GM19035 (cell line): ENCODE results near the gene NUDT22.

Experiments used
- ATAC-seq: cut with Tn5 transposase; IDR thresholded peaks from one replicate; pipeline ENCODE4 v1.9.1; 2021; ENCODE audit not compliant: unreplicated experiment

Gene NUDT22

GRCh38 chr11:64253481-64253880 is 27.4 kb downstream of the NUDT22 start:
- ATAC-seq, result no peak

- ATAC-seq, result no peak
Observed at GRCh38 chr11:64254326-64254725, 28.3 kb downstream of the NUDT22 start.

- ATAC-seq, result no peak
Observed at GRCh38 chr11:64255135-64256128, 29.4 kb downstream of the NUDT22 start.

- no peak for ATAC-seq
Observed at GRCh38 chr11:64256300-64256699, 30.2 kb downstream of the NUDT22 start.

DNA sequence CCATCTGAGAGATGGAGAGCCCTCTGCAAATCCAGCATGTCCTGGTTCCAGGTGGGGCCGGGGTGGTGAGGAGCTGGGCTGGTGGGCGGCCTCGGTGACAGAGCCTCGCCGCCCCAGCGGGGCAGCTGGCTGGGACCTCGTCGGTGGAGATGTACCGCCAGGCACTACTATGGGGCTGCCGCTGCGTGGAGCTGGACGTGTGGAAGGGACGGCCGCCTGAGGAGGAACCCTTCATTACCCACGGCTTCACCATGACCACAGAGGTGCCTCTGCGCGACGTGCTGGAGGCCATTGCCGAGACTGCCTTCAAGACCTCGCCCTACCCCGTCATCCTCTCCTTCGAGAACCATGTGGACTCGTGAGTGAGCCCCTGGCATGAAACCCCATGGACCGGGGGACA is 32.3 kb downstream of the NUDT22 start:
- ATAC-seq, result no peak

DNA sequence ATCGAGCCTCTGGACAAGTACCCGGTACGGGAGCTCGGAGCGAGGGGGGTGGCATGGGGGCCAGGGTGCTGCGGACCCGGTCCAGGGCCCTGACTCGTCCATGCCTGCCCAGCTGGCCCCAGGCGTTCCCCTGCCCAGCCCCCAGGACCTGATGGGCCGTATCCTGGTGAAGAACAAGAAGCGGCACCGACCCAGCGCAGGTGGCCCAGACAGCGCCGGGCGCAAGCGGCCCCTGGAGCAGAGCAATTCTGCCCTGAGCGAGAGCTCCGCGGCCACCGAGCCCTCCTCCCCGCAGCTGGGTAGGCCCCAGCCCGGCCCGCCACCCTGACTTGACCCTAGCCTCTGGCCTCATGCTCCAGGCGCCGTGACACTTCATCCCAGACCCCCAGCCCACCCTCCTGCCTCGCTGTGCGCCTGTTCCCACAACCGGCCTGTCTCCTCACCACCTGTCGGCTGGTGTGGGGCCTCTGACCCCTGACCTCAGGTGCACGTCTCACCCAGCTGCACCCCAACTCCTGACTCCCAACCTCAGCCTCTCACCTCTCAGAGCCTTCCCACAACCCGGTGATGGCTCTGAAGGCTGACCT is 33.0 kb downstream of the NUDT22 start:
- ATAC-seq, result no peak

DNA sequence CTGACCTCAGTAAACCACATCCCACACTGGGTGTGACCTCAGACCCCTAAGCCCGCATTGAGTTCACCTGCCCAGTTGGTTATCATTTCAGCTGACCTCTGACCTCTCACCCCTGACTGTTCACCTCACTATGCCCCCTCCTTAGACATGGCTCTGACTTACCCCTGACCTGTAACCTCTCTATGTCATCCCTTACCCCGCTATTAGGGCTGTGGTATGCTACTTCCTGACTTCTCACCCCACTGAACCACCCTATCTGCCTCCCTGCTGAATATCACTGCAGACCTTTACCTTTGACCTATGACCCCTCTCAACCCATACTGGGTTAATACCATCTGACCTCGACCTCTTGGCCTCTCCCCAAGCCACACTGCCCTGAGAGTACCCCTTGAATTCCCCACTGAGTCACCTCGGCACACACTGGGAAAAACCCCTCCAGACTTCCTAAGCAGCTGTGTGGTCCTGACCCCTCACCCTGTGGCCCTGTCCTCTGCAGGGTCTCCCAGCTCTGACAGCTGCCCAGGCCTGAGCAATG is 33.5 kb downstream of the NUDT22 start:
- no peak for ATAC-seq

GRCh38 chr11:64260147-64260708 is 34.2 kb downstream of the NUDT22 start:
- ATAC-seq, result no peak

GRCh38 chr11:64261556-64262080 is 35.5 kb downstream of the NUDT22 start:
- no peak for ATAC-seq

GRCh38 chr11:64262271-64263002 is 36.4 kb downstream of the NUDT22 start:
- no peak for ATAC-seq

DNA sequence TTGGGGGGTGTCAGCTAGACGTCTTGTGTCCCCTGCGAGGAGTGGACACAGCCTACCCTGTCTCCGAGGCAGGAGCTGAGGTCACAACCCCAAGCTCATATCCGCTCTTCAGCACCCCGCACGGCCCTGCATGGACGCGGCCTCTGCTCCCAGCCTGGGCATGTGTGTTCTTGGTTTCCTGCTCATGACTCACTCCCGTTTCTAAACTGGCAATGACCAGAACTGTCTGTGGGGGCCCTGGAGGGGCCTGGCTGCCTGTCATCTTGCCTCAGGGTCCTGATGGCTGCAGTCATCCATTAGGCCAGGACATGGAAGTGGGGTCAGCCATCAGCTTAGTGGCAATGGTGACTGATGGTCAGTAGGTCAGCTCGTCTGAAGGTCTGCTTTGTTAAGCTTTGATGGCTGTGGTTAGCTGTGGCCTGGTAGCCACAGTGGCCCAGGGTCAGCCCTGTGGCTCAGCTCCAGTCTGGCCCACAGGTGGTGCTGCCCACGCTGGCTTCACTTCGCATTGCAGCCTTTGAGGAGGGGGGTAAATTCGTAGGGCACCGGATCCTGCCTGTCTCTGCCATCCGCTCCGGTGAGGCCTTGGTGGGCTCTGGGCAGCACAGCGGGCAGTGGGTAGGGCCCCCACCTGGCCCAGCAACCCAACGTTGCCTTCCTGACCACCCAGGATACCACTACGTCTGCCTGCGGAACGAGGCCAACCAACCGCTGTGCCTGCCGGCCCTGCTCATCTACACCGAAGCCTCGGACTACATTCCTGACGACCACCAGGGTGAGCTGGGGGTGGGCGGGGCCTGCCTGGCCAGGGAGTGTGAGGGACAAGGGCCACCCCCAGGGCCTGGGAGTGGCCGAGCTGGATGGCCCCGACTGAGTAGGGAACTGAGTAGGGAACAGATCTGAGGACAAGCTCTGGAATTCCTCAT is 37.2 kb downstream of the NUDT22 start:
- no peak for ATAC-seq

DNA sequence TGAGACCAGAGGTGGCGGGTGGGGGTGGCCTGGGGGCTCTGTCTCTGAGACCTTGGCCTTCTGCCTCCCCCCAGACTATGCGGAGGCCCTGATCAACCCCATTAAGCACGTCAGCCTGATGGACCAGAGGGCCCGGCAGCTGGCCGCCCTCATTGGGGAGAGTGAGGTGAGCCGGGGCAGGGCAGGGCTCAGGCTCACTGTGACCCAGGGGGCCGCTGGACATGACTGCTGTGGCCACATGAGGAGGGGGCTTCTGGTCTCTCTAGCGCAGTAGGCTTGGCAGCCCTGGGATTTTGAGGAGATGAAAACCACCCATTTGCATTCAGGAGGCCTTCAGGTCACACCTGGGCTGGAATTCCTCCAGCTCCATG is 37.9 kb downstream of the NUDT22 start:
- no peak for ATAC-seq

DNA sequence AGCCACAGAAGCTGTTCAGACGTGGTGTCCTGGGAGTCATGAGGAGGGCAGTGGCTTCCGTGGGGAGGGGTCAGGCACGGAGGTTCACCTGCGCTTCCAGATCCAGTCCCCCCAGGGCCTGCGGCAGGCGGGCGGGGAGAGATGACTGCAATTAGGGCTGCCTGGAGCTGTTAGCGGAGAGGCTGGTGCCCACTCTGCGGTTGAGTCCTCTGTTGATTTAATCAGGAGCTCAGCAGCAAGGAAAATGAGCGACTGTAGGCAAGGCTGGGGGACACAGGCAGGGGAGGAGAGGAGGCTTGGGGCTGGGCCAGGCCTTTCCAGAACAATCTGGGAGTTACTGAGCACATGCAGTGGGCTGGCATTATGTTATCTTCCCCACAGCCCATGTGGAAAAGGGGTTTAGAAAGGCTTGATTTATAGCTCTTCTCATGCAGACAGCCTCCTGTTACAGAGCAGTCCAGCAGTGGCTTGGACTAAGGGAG is 38.3 kb downstream of the NUDT22 start:
- ATAC-seq, result no peak

DNA sequence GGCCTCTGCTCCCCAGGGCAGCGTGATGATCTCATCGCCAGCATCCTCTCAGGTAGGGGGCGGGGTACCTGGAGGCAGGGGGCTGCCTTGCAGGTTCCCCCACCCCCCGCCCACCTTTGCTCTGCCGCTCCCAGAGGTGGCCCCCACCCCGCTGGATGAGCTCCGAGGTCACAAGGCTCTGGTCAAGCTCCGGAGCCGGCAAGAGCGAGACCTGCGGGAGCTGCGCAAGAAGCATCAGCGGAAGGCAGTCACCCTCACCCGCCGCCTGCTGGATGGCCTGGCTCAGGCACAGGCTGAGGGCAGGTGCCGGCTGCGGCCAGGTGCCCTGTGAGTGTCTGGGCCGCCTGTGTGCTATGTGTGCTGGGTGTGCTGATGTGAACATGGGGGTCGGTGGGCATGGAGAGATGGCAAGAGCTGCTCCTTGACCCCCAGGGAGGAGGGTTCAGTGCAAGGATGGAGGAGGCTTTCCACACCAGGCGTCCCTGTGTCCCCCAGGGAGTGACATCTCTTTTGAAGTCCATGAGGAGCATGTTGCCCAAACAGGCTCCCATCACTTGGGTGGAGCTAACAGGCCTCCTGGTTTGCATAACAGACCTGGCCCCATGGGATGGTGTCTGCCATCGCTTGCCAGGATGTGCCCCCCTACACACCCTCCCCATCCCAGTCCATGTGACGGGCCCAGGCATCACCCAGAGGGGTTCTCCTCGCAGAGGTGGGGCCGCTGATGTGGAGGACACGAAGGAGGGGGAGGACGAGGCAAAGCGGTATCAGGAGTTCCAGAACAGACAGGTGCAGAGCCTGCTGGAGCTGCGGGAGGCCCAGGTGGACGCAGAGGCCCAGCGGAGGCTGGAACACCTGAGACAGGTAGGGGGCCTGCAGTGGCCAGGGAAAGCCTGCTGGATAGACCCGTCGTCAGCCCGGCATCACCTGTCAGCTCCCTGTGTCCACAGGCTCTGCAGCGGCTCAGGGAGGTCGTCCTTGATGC is 39.4 kb downstream of the NUDT22 start:
- no peak for ATAC-seq

DNA sequence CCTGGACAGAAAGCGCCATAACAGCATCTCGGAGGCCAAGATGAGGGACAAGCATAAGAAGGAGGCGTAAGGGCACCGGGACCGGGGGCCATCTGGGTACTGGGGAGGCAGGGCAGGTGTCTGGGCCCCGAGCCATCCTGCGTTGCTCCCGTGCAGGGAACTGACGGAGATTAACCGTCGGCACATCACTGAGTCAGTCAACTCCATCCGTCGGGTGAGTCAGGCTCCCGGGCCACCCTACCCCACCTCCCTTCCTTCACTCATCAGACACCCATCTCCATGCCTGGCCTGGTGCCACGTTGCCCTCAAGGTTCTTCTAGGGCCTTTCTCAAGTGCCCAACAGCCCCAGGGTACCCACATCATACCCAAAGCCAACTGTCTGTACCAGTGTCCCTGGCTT is 40.3 kb downstream of the NUDT22 start:
- no peak for ATAC-seq

DNA sequence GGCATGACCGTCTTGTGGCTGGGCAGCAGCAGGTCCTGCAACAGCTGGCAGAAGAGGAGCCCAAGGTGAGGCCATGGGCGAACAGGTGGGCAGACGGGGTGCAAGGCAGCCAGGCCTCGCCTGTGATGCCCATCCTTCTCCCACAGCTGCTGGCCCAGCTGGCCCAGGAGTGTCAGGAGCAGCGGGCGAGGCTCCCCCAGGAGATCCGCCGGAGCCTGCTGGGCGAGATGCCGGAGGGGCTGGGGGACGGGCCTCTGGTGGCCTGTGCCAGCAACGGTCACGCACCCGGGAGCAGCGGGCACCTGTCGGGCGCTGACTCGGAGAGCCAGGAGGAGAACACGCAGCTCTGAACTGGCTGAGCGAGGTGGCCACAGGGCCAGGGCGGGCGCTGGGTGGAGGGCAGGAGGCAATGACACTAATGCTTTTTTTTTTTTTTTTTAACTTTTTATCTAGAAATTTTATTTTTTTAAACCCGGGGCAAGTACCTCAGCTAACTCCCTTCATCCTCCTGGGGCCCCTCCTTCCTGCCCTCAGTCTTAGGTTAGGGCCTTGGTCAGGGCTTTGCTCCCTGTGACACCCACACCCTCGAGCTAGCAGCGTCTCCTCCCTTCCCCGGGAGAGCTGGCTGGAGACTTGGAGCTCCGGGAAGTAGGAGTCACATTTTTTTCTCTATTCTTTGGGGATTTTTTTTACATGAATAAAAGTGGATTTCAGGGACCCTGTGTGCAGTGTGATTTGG is 41.3 kb downstream of the NUDT22 start:
- no peak for ATAC-seq

GRCh38 chr11:64268025-64268892 is 42.2 kb downstream of the NUDT22 start:
- no peak for ATAC-seq
